K562 treated with DMSO at 1 percent for 48 hours (cell line): Measurements from ENCODE around the gene REPIN1. TPM values are rescaled to one million over a fixed set of nuclear protein-coding genes. Genes with fewer than 3 reads are reported as not detected.

Source experiments
- total RNA-seq: library from RNA; unstranded; fragments of 300-600 nt; gene quantifications from 2 replicates; pipeline ENCODE4 v1.2.3, GENCODE V29; 2022; ENCODE audit warnings: low replicate concordance; ENCODE audit errors: extremely low read depth

REPIN1 gene
- 669 TPM in 1 of 2 replicates, not detected in the other for total RNA-seq

DNA sequence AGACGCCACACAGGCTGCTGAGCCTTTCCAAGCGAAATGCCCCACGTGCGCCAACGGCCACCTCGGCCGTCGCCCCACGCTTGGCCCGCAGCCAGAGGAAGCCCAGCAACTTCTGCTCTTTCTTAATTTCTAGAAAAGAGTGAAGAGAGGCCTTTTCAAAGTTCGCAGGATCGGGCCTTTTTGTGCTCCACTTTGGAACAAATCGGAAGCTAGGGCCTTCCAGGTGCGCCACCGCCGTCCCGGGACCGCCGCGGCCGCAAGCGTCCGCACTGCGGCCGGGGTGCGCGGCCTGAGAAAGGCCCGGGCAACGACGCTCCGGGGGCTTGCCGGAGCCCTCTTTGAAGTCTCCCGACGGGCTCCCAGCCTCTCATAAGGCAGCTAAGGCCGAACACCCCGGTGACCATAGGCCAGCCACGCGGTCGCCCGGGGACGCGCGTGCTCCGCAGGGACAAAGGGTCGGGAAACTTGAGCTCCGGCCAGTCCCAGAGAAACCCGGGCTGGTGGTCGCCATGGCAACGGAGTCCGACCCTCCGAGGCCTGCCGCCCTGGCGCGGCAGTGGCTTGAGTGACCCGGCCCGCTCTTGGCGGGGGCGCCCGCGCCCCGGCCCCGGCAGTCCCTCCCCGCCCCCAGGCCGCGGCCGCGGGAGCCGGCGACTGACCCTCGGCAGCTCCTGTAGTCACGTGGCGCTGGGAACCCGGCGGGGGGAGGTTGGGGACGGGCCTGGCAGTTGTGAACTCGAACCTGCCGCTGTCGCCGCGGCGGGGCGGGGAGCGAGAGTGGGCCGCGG, at the start of gene REPIN1:
REPIN1 (plus strand) TSS at position 727 of the 788 bp plus-strand sequence. CDS start 890 bp downstream, outside the sequence.

GRCh38 chr7:150322833-150323681, 45.6 kb upstream of the REPIN1 start, which contains the start of the genes ACTR3C and LRRC61:
TSS of gene ACTR3C (minus strand) at chr7:150323545. CDS start at chr7:150295296, 28,249 bp downstream.
TSS of gene LRRC61 (plus strand) at chr7:150323355. CDS start at chr7:150336862, 13,507 bp downstream.

DNA sequence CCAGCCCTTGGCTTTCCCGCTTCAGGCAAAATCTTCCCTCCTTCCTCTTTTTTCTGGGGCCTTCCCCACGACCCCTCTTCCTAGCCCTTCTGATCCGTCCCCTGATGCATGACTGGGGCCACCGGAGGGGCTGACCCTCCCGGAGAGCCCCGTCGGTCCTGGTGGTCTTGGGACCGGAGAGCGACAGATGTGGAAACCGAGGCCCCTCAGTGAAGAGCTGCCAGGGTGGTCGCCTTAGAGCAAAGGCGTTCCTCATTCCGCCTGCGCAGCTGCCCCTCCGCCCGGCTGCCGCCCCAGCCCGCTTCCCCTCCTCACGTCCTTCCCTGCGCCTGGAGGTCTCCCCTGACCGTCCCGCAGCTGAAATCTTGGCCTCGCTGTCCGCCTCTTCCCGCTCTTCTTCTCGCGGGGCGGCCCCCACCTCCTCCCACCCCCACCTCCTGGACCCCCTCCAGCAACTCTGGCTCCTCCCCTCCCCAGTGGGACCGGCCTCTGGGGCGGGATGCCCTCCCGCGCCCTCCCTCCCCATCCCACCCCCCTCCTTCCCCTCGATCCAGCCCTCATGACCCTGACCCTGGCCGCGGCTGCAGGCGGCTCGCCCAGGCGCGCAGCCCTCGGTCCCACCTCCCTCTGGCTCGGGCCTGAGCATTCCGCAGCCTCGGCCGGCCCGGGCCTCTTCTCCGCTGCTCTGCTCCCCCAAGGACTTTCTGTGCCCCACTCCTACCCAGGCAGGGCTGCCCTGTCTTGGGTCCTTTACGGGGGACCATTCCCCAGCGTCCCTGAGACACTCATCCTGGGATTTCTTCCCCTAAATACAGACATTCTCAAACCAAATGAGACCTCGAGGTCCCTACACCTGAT, 27.1 kb upstream of the REPIN1 start, which contains the start of gene RARRES2:
RARRES2 (minus strand) TSS at position 367 of the 858 bp plus-strand sequence. CDS start 1,020 bp downstream, outside the sequence.

DNA sequence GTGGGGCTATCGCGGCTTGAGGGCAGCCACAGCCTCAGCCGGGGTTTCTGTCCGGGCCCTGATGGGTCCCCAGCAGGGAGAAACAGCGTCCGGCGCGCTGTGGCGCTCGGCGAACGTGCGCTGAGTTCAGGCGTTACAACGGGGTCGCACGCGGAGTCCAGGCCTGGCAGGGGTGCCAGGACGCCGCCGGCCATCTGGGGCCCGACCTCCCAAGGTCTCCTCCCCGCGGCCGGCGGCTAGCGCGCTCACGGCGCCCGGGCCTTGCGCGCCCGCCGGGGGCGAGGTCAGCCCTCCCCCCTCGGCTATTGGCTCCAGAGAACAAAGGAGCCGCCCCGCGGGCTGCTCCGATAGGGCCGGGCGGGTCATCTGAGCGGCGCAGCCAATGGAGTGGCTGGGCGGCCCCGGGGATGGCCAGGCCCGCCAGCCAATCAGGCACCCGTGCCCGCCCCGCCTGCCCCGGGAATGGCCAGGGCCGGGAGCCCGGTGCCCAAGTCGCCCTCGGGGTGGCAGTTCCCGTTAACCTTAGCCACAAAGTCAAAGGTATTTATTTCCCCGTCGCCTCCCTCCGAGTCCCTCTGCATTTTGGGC, 10.3 kb downstream of the REPIN1 start, which contains the start of gene ZNF775:
ZNF775 (plus strand) TSS at position 478 of the 588 bp plus-strand sequence. CDS start 9,141 bp downstream, outside the sequence.

Other genes with a start within 250 kb of the REPIN1 start
- not detected in 2 replicates for gene LRRC61, start 45.5 kb upstream of the REPIN1 start, total RNA-seq
- gene ACTR3C, start 45.3 kb upstream of the REPIN1 start, total RNA-seq: not detected in 2 replicates
- gene RARRES2, start 27.2 kb upstream of the REPIN1 start, total RNA-seq: not detected in 2 replicates
- not detected in 2 replicates for gene ZNF775, start 10.5 kb downstream of the REPIN1 start, total RNA-seq
- gene GIMAP8, start 81.8 kb downstream of the REPIN1 start, total RNA-seq: not detected in 2 replicates
- gene GIMAP7, start 146.1 kb downstream of the REPIN1 start, total RNA-seq: not detected in 2 replicates
- not detected in 2 replicates for gene GIMAP4, start 198.6 kb downstream of the REPIN1 start, total RNA-seq